Neuron (in vitro differentiated cells): ENCODE measurements around the gene GFPT2.

Experiments used
- H2AFZ ChIP-seq: one replicate; pipeline ENCODE4 v1.6.1; 2013; ENCODE audit warnings: low read depth, mild to moderate bottlenecking, inconsistent platforms, low read length, moderate library complexity
- H3K27me3 ChIP-seq: one replicate; pipeline ENCODE4 v1.6.1; 2013; ENCODE audit warnings: low read length; ENCODE audit not compliant: insufficient read depth
- H3K36me3 ChIP-seq: one replicate; pipeline ENCODE4 v1.6.1; 2013; ENCODE audit warnings: low read length; ENCODE audit not compliant: insufficient read depth
- H3K4me1 ChIP-seq: one replicate; pipeline ENCODE4 v1.6.1; 2013; ENCODE audit warnings: low read length; ENCODE audit not compliant: insufficient read depth
- H3K4me3 ChIP-seq: 2 replicates; pipeline ENCODE4 v1.5.1; 2013; ENCODE audit warnings: mild to moderate bottlenecking, low read length, moderate library complexity
- H3K9me3 ChIP-seq: one replicate; pipeline ENCODE4 v1.6.1; 2013; ENCODE audit warnings: low read length

The GFPT2 gene

GRCh38 chr5:180353048-180353979, at the start of gene GFPT2:
GFPT2 (minus strand) TSS chr5:180353336; CDS start chr5:180353217, 119 bp downstream.
- Histone ChIP-seq H3K4me1 (peaks cover 8% of the 10 kb centered on the region), H3K9me3 (peaks cover 5% of the 10 kb centered on the region), H3K36me3 (no peaks in the 10 kb centered on the region), H3K4me3 (peak within 1 kb of the TSS; percentile 60), H3K27me3 (peaks cover 33% of the 10 kb centered on the region), H2AFZ (peak within 1 kb of the TSS; percentile 87)

GRCh38 chr5:180402716-180403115, 49.6 kb upstream of the GFPT2 start:
- Histone ChIP-seq H2AFZ (no peak overlapping the region), H3K9me3 (peaks cover 2% of the 10 kb centered on the region), H3K4me1 (no peaks in the 10 kb centered on the region), H3K4me3 (no peak overlapping the region), H3K27me3 (no peaks in the 10 kb centered on the region), H3K36me3 (no peaks in the 10 kb centered on the region)

GRCh38 chr5:180401229-180401907, 48.2 kb upstream of the GFPT2 start:
- Histone ChIP-seq H3K4me3 (no peak overlapping the region), H3K27me3 (no peaks in the 10 kb centered on the region), H3K9me3 (peaks cover 2% of the 10 kb centered on the region), H2AFZ (no peak overlapping the region), H3K4me1 (no peaks in the 10 kb centered on the region), H3K36me3 (no peaks in the 10 kb centered on the region)

- H3K27me3 ChIP-seq = no peaks in the 10 kb centered on the region
- H3K36me3 ChIP-seq = no peaks in the 10 kb centered on the region
- H2AFZ ChIP-seq = no peak overlapping the region
- H3K4me1 ChIP-seq = no peaks in the 10 kb centered on the region
- H3K4me3 ChIP-seq = no peak overlapping the region
- peaks cover 2% of the 10 kb centered on the region for H3K9me3 ChIP-seq
Measured at GRCh38 chr5:180400416-180400815, 47.3 kb upstream of the GFPT2 start.

GRCh38 chr5:180399401-180400215, 46.5 kb upstream of the GFPT2 start:
- Histone ChIP-seq H3K36me3 (no peaks in the 10 kb centered on the region), H2AFZ (no peak overlapping the region), H3K4me3 (no peak overlapping the region), H3K4me1 (no peaks in the 10 kb centered on the region), H3K9me3 (peaks cover 2% of the 10 kb centered on the region), H3K27me3 (no peaks in the 10 kb centered on the region)

- no peak overlapping the region for H2AFZ ChIP-seq
Measured at GRCh38 chr5:180396926-180397325, 43.8 kb upstream of the GFPT2 start.

GRCh38 chr5:180395540-180396274, 42.6 kb upstream of the GFPT2 start:
- Histone ChIP-seq H3K4me3 (no peak overlapping the region), H3K9me3 (no peaks in the 10 kb centered on the region), H3K27me3 (no peaks in the 10 kb centered on the region), H3K36me3 (no peaks in the 10 kb centered on the region), H3K4me1 (no peaks in the 10 kb centered on the region), H2AFZ (no peak overlapping the region)

More at GRCh38 chr5:180396926-180397325, 43.8 kb upstream of the GFPT2 start:
- H3K9me3 ChIP-seq = peaks cover 2% of the 10 kb centered on the region
- H3K36me3 ChIP-seq = no peaks in the 10 kb centered on the region
- no peaks in the 10 kb centered on the region for H3K27me3 ChIP-seq
- no peaks in the 10 kb centered on the region for H3K4me1 ChIP-seq
- H3K4me3 ChIP-seq = no peak overlapping the region

GRCh38 chr5:180394031-180394636, 41.0 kb upstream of the GFPT2 start:
- no peaks in the 10 kb centered on the region for H3K9me3 ChIP-seq
- H3K36me3 ChIP-seq = no peaks in the 10 kb centered on the region
- no peak overlapping the region for H3K4me3 ChIP-seq
- H2AFZ ChIP-seq = no peak overlapping the region
- no peaks in the 10 kb centered on the region for H3K27me3 ChIP-seq
- no peaks in the 10 kb centered on the region for H3K4me1 ChIP-seq

GRCh38 chr5:180391276-180391675, 38.1 kb upstream of the GFPT2 start:
- H3K27me3 ChIP-seq = no peaks in the 10 kb centered on the region
- H3K9me3 ChIP-seq = no peaks in the 10 kb centered on the region
- no peak overlapping the region for H2AFZ ChIP-seq
- H3K4me3 ChIP-seq = no peak overlapping the region
- no peaks in the 10 kb centered on the region for H3K4me1 ChIP-seq
- no peaks in the 10 kb centered on the region for H3K36me3 ChIP-seq

GRCh38 chr5:180390441-180391190, 37.5 kb upstream of the GFPT2 start:
- no peak overlapping the region for H3K4me3 ChIP-seq
- no peaks in the 10 kb centered on the region for H3K36me3 ChIP-seq
- H3K27me3 ChIP-seq = no peaks in the 10 kb centered on the region
- H2AFZ ChIP-seq = no peak overlapping the region
- no peaks in the 10 kb centered on the region for H3K9me3 ChIP-seq
- no peaks in the 10 kb centered on the region for H3K4me1 ChIP-seq

GRCh38 chr5:180389252-180390101, 36.3 kb upstream of the GFPT2 start:
- Histone ChIP-seq H3K9me3 (no peaks in the 10 kb centered on the region), H3K27me3 (no peaks in the 10 kb centered on the region), H3K36me3 (no peaks in the 10 kb centered on the region), H3K4me3 (no peak overlapping the region), H2AFZ (no peak overlapping the region), H3K4me1 (no peaks in the 10 kb centered on the region)
